ENCODE data around the gene TERT. TPM values are rescaled to one million over a fixed set of nuclear protein-coding genes. Genes with fewer than 3 reads are reported as not detected.
"Not testable (repeated sequence)": the region's sequence is repeated elsewhere in the genome, so short reads cannot be mapped to it uniquely, and the experiment has no call there.

TERT gene
- not detected for total RNA-seq

- DNase-seq, result peak; percentile 62
These were observed at the start of gene TERT for GRCh38 chr5:1294835-1295649. Gene TERT, minus strand, starts transcription at chr5:1295068. Its CDS starts 79 bp downstream, at chr5:1294989.

- DNase-seq, result no peak
These were observed 49.3 kb upstream of the TERT start for GRCh38 chr5:1343931-1344901.

GRCh38 chr5:1343315-1343751, 48.5 kb upstream of the TERT start:
- no peak for DNase-seq

GRCh38 chr5:1342711-1343110, 47.8 kb upstream of the TERT start:
- not testable (repeated sequence) for DNase-seq

- DNase-seq, result no peak
These were observed 47.4 kb upstream of the TERT start for GRCh38 chr5:1342268-1342667.

GRCh38 chr5:1341863-1342262, 47.0 kb upstream of the TERT start:
- DNase-seq, result no peak

GRCh38 chr5:1339818-1340210, 44.9 kb upstream of the TERT start:
- DNase-seq, result not testable (repeated sequence)

GRCh38 chr5:1339139-1339817, 44.4 kb upstream of the TERT start:
- DNase-seq, result not testable (repeated sequence)

GRCh38 chr5:1338506-1339070, 43.7 kb upstream of the TERT start:
- DNase-seq, result no peak

- no peak for DNase-seq
These were observed 43.3 kb upstream of the TERT start for GRCh38 chr5:1338196-1338490.

GRCh38 chr5:1337489-1338195, 42.8 kb upstream of the TERT start:
- DNase-seq, result no peak

GRCh38 chr5:1336749-1337488, 42.1 kb upstream of the TERT start:
- DNase-seq, result no peak

- DNase-seq, result no peak
These were observed 41.3 kb upstream of the TERT start for GRCh38 chr5:1336106-1336561.

GRCh38 chr5:1335540-1336095, 40.8 kb upstream of the TERT start:
- DNase-seq, result no peak

GRCh38 chr5:1334831-1335539, 40.1 kb upstream of the TERT start:
- no peak for DNase-seq

GRCh38 chr5:1333986-1334385, 39.1 kb upstream of the TERT start:
- DNase-seq, result no peak

GRCh38 chr5:1333286-1333685, 38.4 kb upstream of the TERT start:
- DNase-seq, result not testable (repeated sequence)

GRCh38 chr5:1332461-1333001, 37.7 kb upstream of the TERT start:
- DNase-seq, result no peak

- no peak for DNase-seq
These were observed 37.1 kb upstream of the TERT start for GRCh38 chr5:1331861-1332405.
